H1 (cell line): Measurements from ENCODE around the gene CAPN2.

ENCODE experiments used
- BRCA1 ChIP-seq: IDR thresholded peaks from 2 replicates; pipeline ENCODE4 v1.6.1; 2012; ENCODE audit warnings: low read depth, low read length, improper control_type of control experiment
- CHD2 ChIP-seq: IDR thresholded peaks from 2 replicates; pipeline ENCODE4 v1.6.1; 2012; ENCODE audit warnings: low read length, improper control_type of control experiment
- EP300 ChIP-seq, 2 experiments: IDR thresholded peaks; 1 replicate in 1 of 2; 2 replicates in 1 of 2; pipeline ENCODE4 v1.6.1; 2011 to 2012; ENCODE audit warnings: low read depth in 2 of 2, low read length in 2 of 2, mild to moderate bottlenecking in 2 of 2, borderline replicate concordance in 1 of 2, inconsistent platforms in 1 of 2, moderate library complexity in 1 of 2
- GABPA ChIP-seq: IDR thresholded peaks from 2 replicates; pipeline ENCODE4 v1.6.1; 2011; ENCODE audit warnings: mild to moderate bottlenecking, low read length, moderate library complexity, borderline replicate concordance; ENCODE audit not compliant: insufficient read depth
- NANOG ChIP-seq: IDR thresholded peaks from 2 replicates; pipeline ENCODE4 v1.6.1; 2011; ENCODE audit warnings: low read length, low read depth, mild to moderate bottlenecking, inconsistent platforms; ENCODE audit not compliant: insufficient read depth, poor library complexity, severe bottlenecking
- POLR2A ChIP-seq, 2 experiments: IDR thresholded peaks; 1 replicate in 1 of 2; 2 replicates in 1 of 2; pipeline ENCODE4 v1.6.1; 2011; ENCODE audit warnings: low read depth in 2 of 2, low read length in 2 of 2, mild to moderate bottlenecking in 2 of 2; ENCODE audit errors: control extremely low read depth in 1 of 2
- POLR2AphosphoS5 ChIP-seq: IDR thresholded peaks from 2 replicates; pipeline ENCODE4 v1.6.1; 2011; ENCODE audit warnings: low read depth, low read length
- RBBP5 ChIP-seq: IDR thresholded peaks from 2 replicates; pipeline ENCODE4 v1.7.1; 2012; ENCODE audit warnings: low read depth, mild to moderate bottlenecking, inconsistent platforms, low read length, moderate library complexity, borderline replicate concordance
- SRF ChIP-seq: IDR thresholded peaks from 2 replicates; pipeline ENCODE4 v1.6.1; 2011; ENCODE audit warnings: mild to moderate bottlenecking, low read depth, low read length, moderate library complexity
- TF ChIP-seq, protein P1 (sequence below), 3 experiments: IDR thresholded peaks; 1 replicate in 2 of 3; 2 replicates in 1 of 3; pipeline versions ENCODE4 v1.5.1 to v1.6.1; 2011; ENCODE audit warnings: low read length in 3 of 3, mild to moderate bottlenecking in 3 of 3, inconsistent platforms in 2 of 3, low read depth in 1 of 3, moderate library complexity in 1 of 3; ENCODE audit not compliant: insufficient read depth in 1 of 3; ENCODE audit errors: control extremely low read depth in 1 of 3

DNA sequence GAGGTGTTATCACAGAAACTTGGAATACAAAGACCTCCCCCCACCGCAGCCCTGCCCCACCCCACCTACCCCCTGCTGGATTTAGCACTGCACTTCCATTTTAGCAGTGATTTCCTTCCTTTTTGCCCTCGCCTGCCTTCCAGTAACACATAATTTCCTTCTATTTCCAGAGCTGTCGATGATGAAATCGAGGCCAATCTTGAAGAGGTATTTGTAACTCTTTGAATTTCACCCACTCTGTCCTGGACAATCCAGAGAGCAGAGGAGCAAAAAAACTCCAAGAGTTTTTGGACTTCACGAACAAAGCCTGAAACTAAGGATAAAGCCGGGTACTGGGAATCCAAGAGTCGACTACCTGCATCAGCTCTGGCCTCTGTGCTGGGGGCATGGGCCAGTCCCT lies 49.1 kb downstream of the CAPN2 start:
- TF ChIP-seq BRCA1 (no peak), GABPA (no peak), SRF (no peak), NANOG (no peak), EP300 (IDR thresholded peaks at IDR 0.05; ENCODE audit: borderline replicate concordance in 1 of 2, low read depth in 2 of 2, low read length in 2 of 2) (no peak), RBBP5 (no peak), CHD2 (no peak), POLR2A (IDR thresholded peaks at IDR 0.05; ENCODE audit: control extremely low read depth in 1 of 2, low read depth in 2 of 2, low read length in 2 of 2) (no peak), POLR2AphosphoS5 (no peak)
- TF ChIP-seq, protein P1, sequence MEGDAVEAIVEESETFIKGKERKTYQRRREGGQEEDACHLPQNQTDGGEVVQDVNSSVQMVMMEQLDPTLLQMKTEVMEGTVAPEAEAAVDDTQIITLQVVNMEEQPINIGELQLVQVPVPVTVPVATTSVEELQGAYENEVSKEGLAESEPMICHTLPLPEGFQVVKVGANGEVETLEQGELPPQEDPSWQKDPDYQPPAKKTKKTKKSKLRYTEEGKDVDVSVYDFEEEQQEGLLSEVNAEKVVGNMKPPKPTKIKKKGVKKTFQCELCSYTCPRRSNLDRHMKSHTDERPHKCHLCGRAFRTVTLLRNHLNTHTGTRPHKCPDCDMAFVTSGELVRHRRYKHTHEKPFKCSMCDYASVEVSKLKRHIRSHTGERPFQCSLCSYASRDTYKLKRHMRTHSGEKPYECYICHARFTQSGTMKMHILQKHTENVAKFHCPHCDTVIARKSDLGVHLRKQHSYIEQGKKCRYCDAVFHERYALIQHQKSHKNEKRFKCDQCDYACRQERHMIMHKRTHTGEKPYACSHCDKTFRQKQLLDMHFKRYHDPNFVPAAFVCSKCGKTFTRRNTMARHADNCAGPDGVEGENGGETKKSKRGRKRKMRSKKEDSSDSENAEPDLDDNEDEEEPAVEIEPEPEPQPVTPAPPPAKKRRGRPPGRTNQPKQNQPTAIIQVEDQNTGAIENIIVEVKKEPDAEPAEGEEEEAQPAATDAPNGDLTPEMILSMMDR (IDR thresholded peaks at IDR 0.05; ENCODE audit: control extremely low read depth in 1 of 3, insufficient read depth in 1 of 3, low read depth in 1 of 3, low read length in 3 of 3): no peak
